Bronchial epithelial cell (primary cell): ENCODE data around the gene ART4. TPM values are rescaled to one million over a fixed set of nuclear protein-coding genes. Genes with fewer than 3 reads are reported as not detected.
A peak's percentile ranks its signal among the peaks of the same experiment; 100 is the strongest.

Source experiments
- DNase-seq: peaks from one replicate; pipeline ENCODE4 v3.0.0-alpha.2; 2010; ENCODE audit warnings: low read depth
- FAIRE-seq: peaks from 2 replicates; lab custom pipeline; 2011; peaks lifted over from hg19 to GRCh38; lab: Jason Lieb, UNC
- H3K27me3 ChIP-seq: 2 replicates; pipeline ENCODE4 v1.5.1; 2011; ENCODE audit warnings: low read length; ENCODE audit not compliant: control insufficient read depth, insufficient read depth
- H3K36me3 ChIP-seq: 2 replicates; pipeline ENCODE4 v1.5.1; 2011; ENCODE audit warnings: low read length; ENCODE audit not compliant: control insufficient read depth, insufficient read depth
- H3K4me3 ChIP-seq: 2 replicates; pipeline ENCODE4 v1.5.1; 2011; ENCODE audit warnings: mild to moderate bottlenecking, low read depth, low read length, control low read depth
- CTCF ChIP-seq: IDR thresholded peaks from 2 replicates; pipeline ENCODE4 v1.5.1; 2011; ENCODE audit warnings: mild to moderate bottlenecking, moderate library complexity, low read length, control low read depth, inconsistent platforms; ENCODE audit not compliant: insufficient read depth, severe bottlenecking
- total RNA-seq: library from RNA; depleted of rRNA; stranded (reverse); fragments of >200 nt; gene quantifications from 2 replicates; pipeline ENCODE4 v1.2.1, GENCODE V29; 2014

The ART4 gene
- total RNA-seq, 1 donor from 2014 or later: not detected

GRCh38 chr12:14845350-14845750, 2.0 kb upstream of the ART4 start:
- H3K36me3 ChIP-seq: no peaks in the 10 kb centered on the region
- no peak overlapping the region for H3K4me3 ChIP-seq
- no peaks in the 10 kb centered on the region for H3K27me3 ChIP-seq
- peak; percentile 44 for DNase-seq
- TF ChIP-seq CTCF: peak; percentile 51
- FAIRE-seq: no peak

DNA sequence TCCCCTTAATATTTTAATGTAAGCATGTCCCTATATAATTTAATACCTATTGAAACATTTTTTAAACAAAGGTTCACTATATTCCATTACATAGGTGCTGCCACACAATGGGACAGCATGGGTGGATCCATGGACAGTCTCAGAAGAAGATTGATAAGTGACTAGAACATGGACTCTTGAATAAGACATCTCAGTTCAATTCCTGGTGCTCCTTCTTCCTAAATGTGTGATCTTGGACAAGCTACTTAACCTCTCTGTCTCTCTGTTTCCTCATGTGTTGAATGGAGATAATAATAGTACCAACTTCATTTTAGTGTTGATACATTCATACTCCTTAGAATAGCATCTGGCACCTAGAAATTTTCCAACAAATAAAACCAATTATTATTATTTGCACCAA, 1.1 kb upstream of the ART4 start:
- FAIRE-seq: no peak
- no peak for TF ChIP-seq CTCF
- H3K4me3 ChIP-seq: no peak overlapping the region
- H3K36me3 ChIP-seq: no peaks in the 10 kb centered on the region
- no peaks in the 10 kb centered on the region for H3K27me3 ChIP-seq
- no peak for DNase-seq

GRCh38 chr12:14842315-14842714, 1.0 kb downstream of the ART4 start:
- H3K27me3 ChIP-seq: no peaks in the 10 kb centered on the region
- no peak for TF ChIP-seq CTCF
- FAIRE-seq (no peak), DNase-seq (no peak)
- no peaks in the 10 kb centered on the region for H3K36me3 ChIP-seq
- no peak overlapping the region for H3K4me3 ChIP-seq

DNA sequence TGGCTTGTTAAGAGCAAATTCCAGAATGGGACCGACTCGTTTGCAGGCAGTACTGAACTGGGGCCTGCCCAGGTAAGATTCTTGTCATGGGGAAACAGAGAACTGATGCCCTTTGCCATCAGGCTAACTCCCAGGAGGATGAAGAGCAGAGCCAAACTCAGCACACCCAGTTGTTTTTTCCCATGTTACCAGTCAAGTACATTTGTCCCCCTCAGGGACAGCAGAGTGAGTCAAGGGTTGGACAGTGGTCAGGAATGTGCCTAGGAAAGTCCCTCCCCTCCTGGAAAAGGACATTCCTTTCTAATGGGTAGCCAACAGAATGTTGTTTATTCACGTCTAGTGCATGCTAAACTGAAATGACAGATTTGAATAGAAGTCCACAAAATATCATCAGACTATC, 1.6 kb downstream of the ART4 start:
- Histone ChIP-seq H3K36me3 (no peaks in the 10 kb centered on the region), H3K27me3 (no peaks in the 10 kb centered on the region), H3K4me3 (no peak overlapping the region)
- TF ChIP-seq CTCF: no peak
- FAIRE-seq (no peak), DNase-seq (peak; percentile 83)

- Histone ChIP-seq H3K27me3 (no peaks in the 10 kb centered on the region), H3K36me3 (no peaks in the 10 kb centered on the region), H3K4me3 (no peak overlapping the region)
- DNase-seq (no peak), FAIRE-seq (no peak)
- TF ChIP-seq CTCF: no peak
Measured at GRCh38 chr12:14840616-14841015, 2.7 kb downstream of the ART4 start.

- no peak for DNase-seq
- H3K4me3 ChIP-seq: no peak overlapping the region
- FAIRE-seq: no peak
- no peak for TF ChIP-seq CTCF
- no peaks in the 10 kb centered on the region for H3K27me3 ChIP-seq
- H3K36me3 ChIP-seq: no peaks in the 10 kb centered on the region
Measured at GRCh38 chr12:14839262-14839661, 4.1 kb downstream of the ART4 start.
